ENCODE results near the gene WSB1.

The WSB1 gene

DNA sequence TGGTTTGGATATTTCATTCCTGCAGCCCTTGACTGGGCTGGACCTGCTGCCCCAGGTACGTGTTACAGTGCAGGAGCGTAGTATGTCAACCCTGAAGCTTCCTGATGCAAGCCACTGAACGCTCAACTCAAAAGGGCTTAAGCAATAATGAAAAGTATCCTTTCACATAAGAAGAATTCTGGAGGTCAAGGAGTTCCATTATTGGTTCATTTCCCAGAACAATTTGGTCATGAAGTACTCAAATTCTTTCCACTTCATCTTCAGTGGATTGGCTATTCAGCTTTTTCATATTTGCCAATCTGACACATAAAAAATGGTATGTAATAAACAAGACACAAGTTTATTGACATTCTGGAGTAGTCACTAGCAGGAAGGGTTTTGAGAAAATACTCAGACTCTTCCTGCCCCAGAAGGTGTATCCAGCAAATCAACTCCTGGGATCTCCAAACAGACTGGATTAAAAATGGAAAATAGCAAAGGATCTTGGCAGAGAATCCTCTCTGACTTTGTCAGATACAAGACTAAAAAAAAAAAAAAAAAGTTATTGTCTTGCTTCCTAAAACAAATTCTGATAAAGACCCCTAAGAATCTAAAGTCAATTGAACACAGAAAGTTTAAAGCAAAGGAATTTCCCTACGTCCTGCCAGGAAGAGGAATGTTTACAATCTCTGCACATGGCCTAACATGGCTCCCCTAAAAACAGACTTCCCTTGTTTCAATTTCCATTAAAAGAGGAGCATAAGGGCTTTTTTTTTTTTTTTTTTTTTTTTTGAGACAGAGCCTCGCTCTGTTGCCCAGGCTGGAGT is 37.5 kb upstream of the WSB1 start:
- TF ChIP-seq, protein P1, sequence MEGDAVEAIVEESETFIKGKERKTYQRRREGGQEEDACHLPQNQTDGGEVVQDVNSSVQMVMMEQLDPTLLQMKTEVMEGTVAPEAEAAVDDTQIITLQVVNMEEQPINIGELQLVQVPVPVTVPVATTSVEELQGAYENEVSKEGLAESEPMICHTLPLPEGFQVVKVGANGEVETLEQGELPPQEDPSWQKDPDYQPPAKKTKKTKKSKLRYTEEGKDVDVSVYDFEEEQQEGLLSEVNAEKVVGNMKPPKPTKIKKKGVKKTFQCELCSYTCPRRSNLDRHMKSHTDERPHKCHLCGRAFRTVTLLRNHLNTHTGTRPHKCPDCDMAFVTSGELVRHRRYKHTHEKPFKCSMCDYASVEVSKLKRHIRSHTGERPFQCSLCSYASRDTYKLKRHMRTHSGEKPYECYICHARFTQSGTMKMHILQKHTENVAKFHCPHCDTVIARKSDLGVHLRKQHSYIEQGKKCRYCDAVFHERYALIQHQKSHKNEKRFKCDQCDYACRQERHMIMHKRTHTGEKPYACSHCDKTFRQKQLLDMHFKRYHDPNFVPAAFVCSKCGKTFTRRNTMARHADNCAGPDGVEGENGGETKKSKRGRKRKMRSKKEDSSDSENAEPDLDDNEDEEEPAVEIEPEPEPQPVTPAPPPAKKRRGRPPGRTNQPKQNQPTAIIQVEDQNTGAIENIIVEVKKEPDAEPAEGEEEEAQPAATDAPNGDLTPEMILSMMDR (IDR thresholded peaks at IDR 0.05; ENCODE audit: low read depth, low read length), result no peak
- peak; percentile 66 for DNase-seq (ENCODE audit: extremely low read depth, low read depth)

DNA sequence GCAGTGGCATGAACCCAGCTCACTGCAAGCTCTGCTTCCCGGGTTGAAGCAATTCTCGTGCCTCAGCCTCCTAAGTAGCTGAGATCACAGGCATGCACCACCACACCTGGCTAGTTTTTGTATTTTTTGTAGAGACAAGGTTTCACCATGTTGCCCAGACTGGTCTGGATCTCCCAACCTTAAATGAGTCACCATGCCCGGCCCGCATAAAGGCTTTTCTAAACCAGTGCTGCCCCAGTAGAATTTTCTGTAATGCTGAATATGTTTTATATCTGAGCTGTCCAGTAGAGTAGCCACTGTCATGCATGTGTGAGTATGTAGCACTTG is 36.9 kb upstream of the WSB1 start:
- TF ChIP-seq, protein P1 (IDR thresholded peaks at IDR 0.05; ENCODE audit: low read depth, low read length), result no peak
- no peak for DNase-seq (ENCODE audit: extremely low read depth, low read depth)

DNA sequence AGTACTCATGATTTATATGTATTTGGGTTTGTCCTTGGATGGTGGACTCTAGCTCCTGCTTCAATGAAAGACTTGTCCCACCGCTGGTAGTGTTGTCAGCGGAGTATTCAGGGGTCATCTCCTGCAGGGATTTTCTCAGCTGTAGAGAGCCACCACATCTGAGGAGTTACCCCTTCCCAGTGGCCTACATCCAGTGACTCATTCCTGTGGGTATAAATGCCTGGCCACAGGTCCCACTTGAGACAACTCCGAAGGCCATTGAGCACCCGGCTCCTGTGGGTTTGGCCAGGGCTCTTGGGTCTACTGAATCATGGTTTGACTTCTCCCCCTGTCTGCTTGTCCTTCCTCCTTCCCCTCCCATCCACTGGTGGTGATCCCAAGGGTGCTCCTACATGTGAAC is 34.6 kb upstream of the WSB1 start:
- TF ChIP-seq, protein P1 (IDR thresholded peaks at IDR 0.05; ENCODE audit: low read depth, low read length), result no peak
- DNase-seq (ENCODE audit: extremely low read depth, low read depth), result no peak

DNA sequence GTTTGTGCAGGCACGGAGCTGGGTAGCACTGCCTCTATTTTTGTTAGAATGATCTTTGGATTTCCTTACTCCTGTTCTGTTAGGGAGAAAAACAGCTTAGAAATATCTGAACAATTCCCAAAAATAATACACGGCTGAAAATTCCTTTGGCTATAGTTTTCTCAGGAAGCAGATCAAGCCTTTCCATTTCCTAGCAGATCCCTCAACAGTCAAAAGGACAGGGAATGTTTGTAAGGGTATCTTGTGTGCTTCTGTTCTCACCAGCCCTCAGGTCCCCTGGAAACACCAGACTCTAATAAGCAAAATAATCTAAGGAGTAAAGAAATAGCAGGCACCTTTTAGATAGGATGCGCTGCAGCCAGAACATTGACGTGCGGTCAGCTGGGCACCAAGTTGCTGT is 30.5 kb upstream of the WSB1 start:
- DNase-seq (ENCODE audit: extremely low read depth, low read depth), result no peak
- TF ChIP-seq, protein P1 (IDR thresholded peaks at IDR 0.05; ENCODE audit: low read depth, low read length), result no peak

DNA sequence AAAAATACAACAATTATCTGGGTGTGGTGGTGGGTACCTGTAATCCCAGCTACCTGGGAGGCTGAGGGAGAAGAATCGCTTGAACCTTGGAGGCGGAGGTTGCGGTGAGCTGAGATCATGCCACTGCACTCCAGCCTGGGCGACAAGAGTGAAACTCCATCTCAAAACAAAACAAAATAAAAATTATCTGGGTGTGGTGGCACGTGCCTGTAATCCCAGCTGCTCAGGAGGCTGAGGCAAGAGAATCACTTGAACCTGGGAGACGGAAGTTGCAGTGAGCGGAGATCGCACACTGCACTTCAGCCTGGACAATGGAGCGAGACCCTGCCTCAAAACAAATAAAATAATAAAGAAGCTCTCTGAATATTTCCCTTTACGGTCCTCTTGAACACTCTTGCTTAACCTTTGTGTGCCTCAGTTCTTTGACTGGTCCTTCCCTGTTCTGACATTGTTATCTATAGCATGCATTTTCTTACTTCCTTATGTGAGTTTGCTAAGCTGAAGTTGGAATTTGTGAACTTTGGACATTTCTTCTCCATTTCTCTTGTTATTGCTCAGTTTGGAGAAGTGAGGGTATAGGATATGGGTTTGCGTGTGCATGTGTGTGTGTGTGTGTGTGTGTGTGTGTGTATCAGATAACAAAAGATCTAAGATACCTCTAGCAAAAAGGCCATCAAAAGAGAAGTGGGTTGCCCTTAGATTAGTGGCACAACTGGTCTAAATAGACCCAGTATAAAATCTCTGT is 29.7 kb upstream of the WSB1 start:
- no peak for DNase-seq (ENCODE audit: extremely low read depth, low read depth)
- TF ChIP-seq, protein P1 (IDR thresholded peaks at IDR 0.05; ENCODE audit: low read depth, low read length), result no peak

DNA sequence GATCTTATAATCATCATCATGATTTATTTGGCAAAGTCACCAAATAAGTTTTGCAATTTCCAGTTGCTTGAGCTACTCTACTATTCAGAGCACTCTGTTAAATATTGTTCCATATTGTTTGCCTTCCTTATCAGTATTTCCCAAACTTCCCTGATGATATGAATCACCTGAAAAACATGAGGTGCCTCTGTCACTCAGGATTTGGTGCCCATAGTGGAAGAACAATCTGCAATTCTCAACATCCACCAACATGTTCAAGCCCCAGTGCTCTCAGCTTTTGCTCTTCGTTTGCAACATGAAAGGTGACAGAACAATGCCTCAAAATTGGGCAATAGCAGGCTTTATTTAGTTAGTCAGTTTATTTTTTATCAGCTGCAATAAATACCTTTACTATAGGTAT is 28.6 kb upstream of the WSB1 start:
- DNase-seq (ENCODE audit: extremely low read depth, low read depth), result no peak
- TF ChIP-seq, protein P1 (IDR thresholded peaks at IDR 0.05; ENCODE audit: low read depth, low read length), result no peak

DNA sequence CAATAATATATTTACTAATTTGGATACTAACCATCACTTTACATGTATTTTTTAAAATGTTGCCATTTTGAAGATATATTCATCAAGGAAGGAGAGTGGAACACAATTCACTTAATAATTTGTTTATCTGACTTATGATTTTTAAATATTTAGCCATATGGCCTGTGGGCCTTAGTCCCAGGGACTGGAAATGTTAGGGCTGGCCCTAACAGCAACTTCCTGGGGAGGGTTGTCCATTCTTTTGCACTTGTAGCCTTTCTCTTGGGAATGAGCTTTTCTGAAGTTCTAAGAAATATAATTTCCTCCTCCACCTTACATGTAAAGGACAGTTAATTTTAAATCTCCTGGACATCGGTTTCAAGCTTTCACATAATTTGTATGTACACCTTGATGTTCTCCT is 27.7 kb upstream of the WSB1 start:
- TF ChIP-seq, protein P1 (IDR thresholded peaks at IDR 0.05; ENCODE audit: low read depth, low read length), result no peak
- no peak for DNase-seq (ENCODE audit: extremely low read depth, low read depth)

All from AG09319 (cell line).